NCI-H82 treated with DMSO at 0.1 percent for 48 hours (cell line): ENCODE data around the gene NDUFA7.
"Not testable (repeated sequence)": the region's sequence is repeated elsewhere in the genome, so short reads cannot be mapped to it uniquely, and the experiment has no call there.

Source experiments
- DNase-seq: peaks from one replicate; lab custom pipeline; 2025; ENCODE audit not compliant: unreplicated experiment; lab: John Stamatoyannopoulos, UW

NDUFA7 gene

DNA sequence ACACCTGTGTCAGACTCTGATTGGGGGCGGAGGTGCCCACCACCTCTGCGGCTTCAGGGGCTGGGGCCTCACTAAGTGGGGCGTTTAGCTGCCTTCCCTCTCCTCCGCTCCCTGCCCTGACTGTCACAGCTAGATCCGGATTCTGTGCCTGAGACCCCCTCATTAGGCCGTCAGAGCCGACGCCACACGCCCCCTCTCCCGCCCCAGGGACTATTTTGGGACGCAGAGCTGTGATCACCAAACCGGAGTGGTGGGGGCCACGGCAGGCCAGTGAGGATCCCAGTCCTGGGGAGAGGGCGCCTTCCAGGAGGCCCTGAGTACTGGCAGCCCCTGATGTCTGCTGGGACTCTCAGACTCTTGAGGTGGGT lies 21.1 kb upstream of the NDUFA7 start:
- DNase-seq: no peak

GRCh38 chr19:8341504-8341903 lies 20.3 kb upstream of the NDUFA7 start:
- DNase-seq: not testable (repeated sequence)

DNA sequence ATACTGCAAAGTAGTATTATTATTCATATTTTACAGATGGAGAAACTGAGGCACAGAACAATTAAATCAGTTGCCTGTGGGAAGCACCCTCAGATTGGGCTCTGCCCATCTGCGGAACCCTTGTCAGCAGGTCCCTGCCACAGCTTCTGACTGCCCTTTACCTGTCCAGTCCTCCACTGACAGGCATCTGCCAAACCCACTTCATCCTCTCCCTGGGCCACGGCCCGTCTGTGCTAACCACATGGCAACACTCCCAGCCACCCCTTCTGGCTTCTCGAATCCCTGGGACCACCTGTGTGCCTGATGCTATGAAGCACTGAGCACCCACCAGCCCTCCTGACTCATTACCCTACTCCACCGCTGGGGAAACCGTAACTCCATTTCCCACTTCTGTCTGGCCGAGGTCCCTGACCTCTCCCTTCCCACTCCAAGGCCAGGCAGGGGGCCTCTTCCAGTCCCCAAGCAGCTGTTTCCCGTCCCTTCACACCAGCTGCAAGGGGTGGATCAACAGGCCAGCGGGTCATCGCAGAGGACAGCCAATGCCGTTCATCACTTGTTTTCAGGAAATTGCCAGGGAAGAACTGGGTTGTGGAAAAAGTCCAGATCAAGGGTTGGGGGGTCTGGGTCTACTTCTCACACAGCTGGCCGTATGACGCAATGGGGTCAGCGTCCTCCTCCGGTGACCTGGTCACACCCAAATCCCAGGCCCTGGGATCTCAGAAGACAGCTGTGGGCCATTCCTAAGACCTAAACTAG lies 19.3 kb upstream of the NDUFA7 start:
- DNase-seq: no peak

DNA sequence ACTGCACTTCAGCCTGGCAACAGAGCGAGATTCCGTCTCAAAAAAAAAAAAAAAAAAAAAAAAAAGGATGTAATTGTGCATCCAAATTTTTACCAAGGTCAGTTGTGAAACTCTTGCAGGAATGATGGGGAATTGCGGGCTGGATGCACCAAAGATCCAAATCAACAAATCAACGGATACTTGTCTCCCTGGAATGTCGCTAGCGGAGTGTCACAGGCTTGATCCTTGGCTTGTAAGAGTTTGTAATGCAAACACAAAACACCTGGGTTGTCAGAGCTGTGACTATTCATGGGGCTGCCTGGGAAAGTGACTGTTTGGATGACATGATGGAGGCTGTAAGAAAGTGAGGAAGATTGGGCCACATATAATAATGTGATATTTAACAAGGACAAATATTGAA lies 17.7 kb upstream of the NDUFA7 start:
- no peak for DNase-seq

DNA sequence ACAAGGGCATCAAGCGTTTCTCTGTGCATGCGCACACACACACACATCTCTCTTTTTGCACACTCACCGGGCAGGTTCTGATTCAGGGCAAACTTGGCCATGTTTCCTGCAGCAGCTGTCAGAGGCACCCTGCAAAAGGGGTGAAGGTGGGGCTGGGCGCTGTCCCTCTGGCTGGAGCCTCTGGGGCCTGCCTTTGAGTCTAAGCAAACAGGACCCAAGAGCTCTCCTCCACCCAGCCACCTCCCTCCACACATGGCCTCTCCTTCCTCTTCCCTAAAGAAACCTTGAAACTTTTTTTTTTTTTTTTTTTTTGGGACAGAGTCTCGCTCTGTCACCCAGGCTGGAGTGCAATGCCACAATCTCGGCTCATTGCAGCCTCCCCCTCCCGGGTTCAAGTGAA lies 16.6 kb upstream of the NDUFA7 start:
- no peak for DNase-seq

- no peak for DNase-seq
These were observed 15.5 kb upstream of the NDUFA7 start for GRCh38 chr19:8336660-8337059.

DNA sequence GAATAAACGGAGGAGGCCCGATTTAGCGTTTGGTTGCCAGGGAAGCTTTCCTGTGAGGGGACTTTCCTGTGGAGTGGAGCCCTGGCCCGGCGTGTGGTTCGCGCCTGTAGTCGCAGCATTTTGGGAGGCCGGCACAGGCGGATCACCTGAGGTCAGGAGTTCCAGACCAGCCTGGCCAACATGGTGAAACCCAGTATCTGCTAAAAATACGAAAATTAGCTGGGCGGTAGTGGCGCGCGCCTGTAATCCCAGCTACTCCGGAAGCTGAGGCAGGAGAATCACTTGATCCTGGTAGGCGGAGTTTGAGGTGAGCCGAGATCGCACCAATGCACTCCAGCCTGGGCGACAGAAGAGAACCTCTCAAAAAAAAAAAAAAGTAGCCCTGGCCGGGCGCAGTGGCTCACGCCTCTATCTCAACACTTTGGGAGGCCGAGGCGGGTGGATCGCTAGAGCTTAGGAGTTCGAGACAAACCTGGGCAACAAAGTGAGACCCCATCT lies 14.9 kb upstream of the NDUFA7 start:
- no peak for DNase-seq

DNA sequence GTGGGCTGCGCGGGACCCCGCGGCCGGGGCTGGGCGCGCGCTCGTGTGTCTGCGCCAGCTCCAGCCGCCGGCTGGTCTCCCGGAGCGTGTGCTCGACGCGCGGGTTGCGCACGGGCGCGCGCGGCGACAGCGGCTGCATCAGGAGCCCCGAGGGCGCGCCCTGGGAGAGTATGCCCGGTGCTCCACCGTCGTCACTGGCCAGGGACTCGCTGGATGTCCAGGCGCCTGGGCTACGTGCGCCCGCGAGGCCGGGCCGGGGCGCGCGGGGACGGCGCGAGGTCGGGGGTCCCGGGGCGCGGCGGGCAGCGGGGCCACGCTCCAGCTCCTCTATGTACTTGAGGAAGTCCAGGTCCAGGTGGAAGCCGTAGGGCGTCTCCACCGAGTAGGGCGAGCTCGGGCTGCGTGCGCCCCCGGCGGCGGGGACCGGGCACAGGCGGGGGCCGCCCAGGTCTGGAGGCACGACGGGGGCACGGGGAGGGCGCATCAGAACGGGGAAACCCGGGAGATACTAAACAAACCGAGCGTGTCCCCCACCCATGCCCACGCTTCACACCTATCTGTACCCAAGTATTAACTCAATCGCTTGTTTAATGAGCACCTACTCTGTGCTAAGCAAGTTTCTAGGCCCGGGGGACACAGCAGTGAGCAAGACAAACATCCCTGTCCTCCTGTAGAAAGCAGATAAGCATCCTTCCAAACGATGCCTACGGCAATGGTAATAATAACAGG lies 14.3 kb upstream of the NDUFA7 start:
- DNase-seq: no peak

DNA sequence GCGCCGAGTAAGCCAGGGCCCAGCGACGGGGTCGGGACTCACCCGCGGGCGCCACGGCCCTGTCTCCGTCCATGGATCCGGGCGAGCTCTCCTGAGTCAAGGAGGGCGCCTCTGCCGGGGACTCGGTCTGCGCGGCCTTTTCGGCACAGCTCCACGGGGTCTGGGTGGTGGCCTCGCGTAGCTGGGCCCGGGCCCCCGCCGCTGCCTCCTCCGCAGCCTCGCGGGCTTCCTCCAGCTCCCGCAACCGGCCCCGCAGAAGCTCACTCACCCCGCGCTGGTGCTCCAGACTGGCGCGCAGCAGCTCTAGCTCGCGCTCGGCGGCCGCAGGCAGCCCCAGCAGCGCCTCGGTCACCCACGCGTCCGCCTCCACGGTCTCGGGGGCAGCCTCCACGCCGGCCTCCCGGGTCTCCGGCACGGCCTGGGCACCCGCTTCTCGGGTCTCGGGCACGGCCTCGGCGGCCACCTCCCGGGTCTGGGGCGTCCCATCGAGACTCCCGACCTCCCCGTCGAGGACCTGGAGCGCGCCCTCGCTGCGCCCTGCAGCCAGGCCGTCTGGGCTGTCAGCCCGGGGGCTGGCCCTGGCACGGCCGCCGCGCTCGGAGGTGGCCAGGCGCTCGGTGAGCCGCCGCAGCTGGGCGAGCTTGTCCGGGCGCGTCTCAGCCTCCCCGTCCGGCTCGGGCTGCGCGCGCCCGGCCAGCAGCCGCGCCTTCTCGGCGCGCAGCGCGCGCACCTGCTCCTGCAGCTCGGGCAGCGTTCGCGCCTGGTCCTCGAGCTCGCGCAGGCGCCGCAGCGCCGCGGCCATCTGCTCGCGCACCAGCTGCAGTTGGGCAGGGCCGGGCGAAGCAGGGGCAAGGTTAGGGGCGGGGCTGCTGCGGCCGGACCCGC lies 13.5 kb upstream of the NDUFA7 start:
- no peak for DNase-seq

DNA sequence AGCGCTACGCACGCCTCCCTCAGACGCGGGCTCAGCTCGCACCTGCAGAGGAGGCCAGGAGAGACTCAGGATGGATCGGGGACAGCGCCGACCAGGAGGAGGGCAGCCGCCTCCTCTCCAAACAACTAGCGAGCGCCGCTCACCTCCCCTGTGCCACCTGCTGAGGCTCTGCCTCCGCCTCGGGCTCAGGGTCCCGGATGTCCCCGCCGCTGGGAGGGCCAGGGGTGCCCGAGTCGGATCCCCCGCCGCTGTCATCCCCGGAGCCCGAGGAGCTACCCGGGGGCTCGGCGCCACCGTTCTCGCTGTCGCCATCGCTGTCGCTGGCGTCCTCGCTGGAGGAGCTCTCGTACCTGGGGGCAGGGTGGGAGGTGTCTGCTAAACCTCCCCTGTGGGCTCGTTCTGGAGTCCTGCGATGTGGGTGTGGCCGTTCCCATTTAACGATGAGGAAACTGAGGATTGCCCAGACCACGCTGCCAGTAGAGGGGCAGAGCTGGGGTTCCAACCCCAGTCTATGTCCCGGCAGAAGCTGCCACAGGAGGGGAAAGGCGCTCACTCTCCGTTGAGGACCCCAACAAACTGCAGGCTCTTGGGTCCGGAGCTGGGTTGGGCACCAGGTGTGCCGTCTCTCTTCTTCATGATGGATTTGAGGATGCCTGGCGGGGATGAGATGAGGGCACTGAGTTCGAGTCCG lies 12.7 kb upstream of the NDUFA7 start:
- no peak for DNase-seq

- no peak for DNase-seq
These were observed 12.0 kb upstream of the NDUFA7 start for GRCh38 chr19:8332976-8333766.

GRCh38 chr19:8331263-8331845 lies 10.2 kb upstream of the NDUFA7 start:
- DNase-seq: no peak

GRCh38 chr19:8329996-8330395 lies 8.8 kb upstream of the NDUFA7 start:
- no peak for DNase-seq

DNA sequence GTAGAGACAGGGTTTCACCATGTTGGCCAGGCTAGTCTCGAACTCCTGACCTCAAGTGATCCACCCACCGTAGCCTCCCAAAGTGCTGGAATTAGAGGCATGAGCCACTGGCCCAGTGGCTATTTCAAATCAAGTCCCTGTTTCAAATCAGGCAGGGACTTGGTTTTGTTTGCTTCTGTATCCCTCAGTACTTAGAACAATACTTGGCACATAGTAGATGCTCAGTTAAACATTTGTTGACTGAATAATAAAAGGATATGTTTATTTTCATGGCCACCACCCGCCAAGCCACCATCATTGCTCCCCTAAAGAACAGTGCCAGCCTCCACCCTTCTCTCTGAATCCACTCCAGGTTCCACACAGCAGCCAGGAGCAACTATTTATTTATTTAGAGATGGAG lies 4.3 kb upstream of the NDUFA7 start:
- no peak for DNase-seq

GRCh38 chr19:8324186-8325050 lies 3.2 kb upstream of the NDUFA7 start:
- DNase-seq: no peak

GRCh38 chr19:8323781-8324185 lies 2.6 kb upstream of the NDUFA7 start:
- no peak for DNase-seq

GRCh38 chr19:8322638-8322997 lies 1.4 kb upstream of the NDUFA7 start:
- no peak for DNase-seq

GRCh38 chr19:8321986-8322637 lies 937 bp upstream of the NDUFA7 start:
- DNase-seq: no peak
